ENCODE data around the gene LMF2.
A peak's percentile ranks its signal among the peaks of the same experiment; 100 is the strongest.

LMF2 gene

GRCh38 chr22:50461536-50461935 lies 46.0 kb downstream of the LMF2 start:
- peaks cover 8 to 97% of the 10 kb centered on the region in 2 experiments; a peak in 2 of 3 replicates for H3K36me3 ChIP-seq (ENCODE audit: control insufficient read depth in 2 of 2, insufficient read depth in 1 of 2, low read length in 2 of 2)

GRCh38 chr22:50460938-50461337 lies 46.6 kb downstream of the LMF2 start:
- ChIA-PET POLR2A (interaction anchor here (0.5 to 1.5 kb wide), 3 partner anchors 9 to 164 kb away, joined by 3 to 5 read pairs (median 4); partner anchors contain the start of gene SCO2), CTCF (interaction anchor here (0.9 to 1.1 kb wide), 3 partner anchors 11 to 233 kb away, joined by 3 to 4 read pairs (median 4); no protein-coding TSS in a partner anchor)
- Histone ChIP-seq H3K4me1 (ENCODE audit: control insufficient read depth, insufficient read depth, low read length) (no peaks in the 10 kb centered on the region), H3K9me3 (ENCODE audit: control insufficient read depth, insufficient read depth, low read depth, low read length) (no peaks in the 10 kb centered on the region), H3K4me3 (ENCODE audit: low read depth, low read length) (no peak overlapping the region), H3K27ac (ENCODE audit: extremely low read depth, low read depth, low read length) (no peak overlapping the region), H3K36me3 (ENCODE audit: control insufficient read depth in 2 of 2, insufficient read depth in 1 of 2, low read length in 2 of 2) (peaks cover 8 to 96% of the 10 kb centered on the region in 2 experiments; a peak in 2 of 3 replicates)
- TF ChIP-seq ZNF658 (tag by site-specific recombination; IDR thresholded peaks at IDR 0.05), result no peak
- no peak for TF ChIP-seq ZNF239 (tag by site-specific recombination; IDR thresholded peaks at IDR 0.05)
- no peak for TF ChIP-seq ZNF626 (tag by site-specific recombination; IDR thresholded peaks at IDR 0.05)
- no peak for TF ChIP-seq EGR2 (tag by site-specific recombination; IDR thresholded peaks at IDR 0.05; ENCODE audit: low read depth)
- no peak for TF ChIP-seq ZNF398 (tag by site-specific recombination; IDR thresholded peaks at IDR 0.05)
- no peak for TF ChIP-seq KLF16 (tag by site-specific recombination; IDR thresholded peaks at IDR 0.05)
- TF ChIP-seq ZNF529 (tag by site-specific recombination; IDR thresholded peaks at IDR 0.05; ENCODE audit: insufficient replicate concordance), result no peak
- 0 out of 2 replicates have a peak, but pooled peaks have one; percentile 18 for TF ChIP-seq KLF8 (tag by site-specific recombination; IDR thresholded peaks at IDR 0.05)
- peak; percentile 73 for TF ChIP-seq KLF1 (tag by site-specific recombination; IDR thresholded peaks at IDR 0.05)

More at GRCh38 chr22:50461536-50461935, 46.0 kb downstream of the LMF2 start:
- CTCF ChIA-PET, result interaction anchor here (1.1 to 1.7 kb wide), 2 partner anchors 11 to 37 kb away, joined by 3 to 6 read pairs; no protein-coding TSS in a partner anchor
- TF ChIP-seq ZNF544 (tag by site-specific recombination; IDR thresholded peaks at IDR 0.05), result no peak
- TF ChIP-seq AEBP2 (tag by site-specific recombination; IDR thresholded peaks at IDR 0.05; ENCODE audit: borderline replicate concordance), result no peak
- TF ChIP-seq ZNF157 (tag by site-specific recombination; IDR thresholded peaks at IDR 0.05), result no peak
- no peak for TF ChIP-seq SCRT2 (tag by site-specific recombination; IDR thresholded peaks at IDR 0.05)
- no peak for TF ChIP-seq REPIN1 (tag by site-specific recombination; IDR thresholded peaks at IDR 0.05; ENCODE audit: low read depth)
- no peak for TF ChIP-seq ZNF704 (tag by site-specific recombination; IDR thresholded peaks at IDR 0.05)
- TF ChIP-seq ZNF530 (tag by site-specific recombination; IDR thresholded peaks at IDR 0.05; ENCODE audit: low read depth), result no peak
- TF ChIP-seq ZNF202 (tag by site-specific recombination; IDR thresholded peaks at IDR 0.05; ENCODE audit: borderline replicate concordance), result no peak
- no peak for TF ChIP-seq OVOL3 (tag by site-specific recombination; IDR thresholded peaks at IDR 0.05)
- TF ChIP-seq ZBTB1 (tag by site-specific recombination; IDR thresholded peaks at IDR 0.05), result no peak
- TF ChIP-seq ZNF658 (tag by site-specific recombination; IDR thresholded peaks at IDR 0.05), result no peak
- TF ChIP-seq ZNF433 (tag by site-specific recombination; IDR thresholded peaks at IDR 0.05; ENCODE audit: low read depth), result no peak
- no peak for TF ChIP-seq ZFP3 (tag by site-specific recombination; IDR thresholded peaks at IDR 0.05; ENCODE audit: low read depth)
- POLR2A ChIA-PET, result interaction anchor here (0.6 to 1.1 kb wide), 3 partner anchors 8 to 64 kb away, joined by 3 to 4 read pairs (median 3); partner anchors contain the start of gene SCO2
- no peak overlapping the region for H3K27ac ChIP-seq (ENCODE audit: extremely low read depth, low read depth, low read length)
- no peaks in the 10 kb centered on the region for H3K9me3 ChIP-seq (ENCODE audit: control insufficient read depth, insufficient read depth, low read depth, low read length)
- no peaks in the 10 kb centered on the region for H3K4me1 ChIP-seq (ENCODE audit: control insufficient read depth, insufficient read depth, low read length)
- no peak overlapping the region for H3K4me3 ChIP-seq (ENCODE audit: low read depth, low read length)
